NCI-H128 (cell line): ENCODE measurements around the gene TSNAX.
A peak's percentile ranks its signal among the peaks of the same experiment; 100 is the strongest.

Experiments
- DNase-seq: peaks from one replicate; lab custom pipeline; 2025; ENCODE audit not compliant: unreplicated experiment; lab: John Stamatoyannopoulos, UW

Gene TSNAX

DNA sequence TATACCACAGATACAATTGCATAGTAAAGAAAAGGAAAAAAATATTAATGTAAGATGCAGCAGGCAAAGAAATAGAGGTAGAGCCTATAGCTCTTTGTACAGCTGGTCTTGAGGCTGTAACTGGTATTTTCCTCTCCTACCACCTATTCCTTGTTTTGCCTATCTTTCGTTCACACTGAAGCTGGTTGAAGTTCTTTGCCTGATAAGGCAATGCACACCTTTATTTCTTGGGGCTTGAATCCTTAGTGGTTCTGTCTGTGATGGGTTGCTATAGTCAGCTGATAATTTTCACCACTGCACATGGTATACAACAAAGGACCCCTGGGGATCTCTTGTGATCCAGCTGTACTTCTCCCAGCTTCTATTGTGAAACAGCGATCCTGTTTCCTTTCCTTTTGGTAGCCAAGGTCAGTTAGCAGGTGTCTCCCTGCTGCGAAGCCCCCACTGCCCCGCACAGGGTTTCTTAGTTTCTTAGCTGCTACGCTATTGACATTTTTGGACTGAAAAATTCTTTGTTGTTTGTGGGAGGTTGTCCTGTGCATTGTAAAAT lies 9.9 kb upstream of the TSNAX start:
- no peak for DNase-seq

DNA sequence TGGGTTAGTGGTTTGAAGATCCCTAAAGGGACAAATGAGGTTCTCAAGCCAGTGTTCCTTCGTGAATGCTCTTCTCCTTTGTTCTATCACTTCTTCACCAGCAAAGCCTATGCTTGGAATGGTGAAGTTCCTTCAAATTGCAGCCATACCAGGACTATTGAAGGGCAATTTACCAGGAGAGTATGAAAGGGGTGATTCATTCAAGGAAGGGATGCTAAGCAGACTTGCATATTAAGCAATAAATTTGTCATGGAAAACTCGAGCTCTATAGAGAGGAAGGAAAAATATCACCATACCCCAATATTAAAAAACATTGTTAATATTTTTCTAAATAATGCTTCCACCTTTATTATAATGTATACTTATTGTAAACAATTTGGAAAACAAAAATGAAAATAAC lies 9.3 kb upstream of the TSNAX start:
- DNase-seq: no peak

DNA sequence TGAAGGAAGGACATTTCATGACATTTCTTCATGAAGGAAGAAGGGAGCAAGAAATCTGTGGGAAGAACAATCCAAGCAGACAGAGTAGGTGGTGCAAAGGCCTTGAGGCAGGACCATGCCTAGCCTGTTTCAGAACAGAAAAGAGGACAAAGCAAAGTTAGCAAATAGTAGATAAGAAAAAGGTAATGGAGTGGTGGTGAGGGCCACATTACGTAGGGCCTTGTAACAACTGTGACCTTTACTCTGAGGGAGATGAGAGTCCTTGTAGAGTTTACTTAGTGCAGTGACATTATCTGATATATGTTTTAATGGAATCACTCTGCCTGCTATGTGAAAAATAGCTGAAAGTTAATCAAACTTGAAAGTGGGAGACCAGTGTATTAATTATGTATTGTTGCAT lies 6.4 kb upstream of the TSNAX start:
- DNase-seq: no peak

DNA sequence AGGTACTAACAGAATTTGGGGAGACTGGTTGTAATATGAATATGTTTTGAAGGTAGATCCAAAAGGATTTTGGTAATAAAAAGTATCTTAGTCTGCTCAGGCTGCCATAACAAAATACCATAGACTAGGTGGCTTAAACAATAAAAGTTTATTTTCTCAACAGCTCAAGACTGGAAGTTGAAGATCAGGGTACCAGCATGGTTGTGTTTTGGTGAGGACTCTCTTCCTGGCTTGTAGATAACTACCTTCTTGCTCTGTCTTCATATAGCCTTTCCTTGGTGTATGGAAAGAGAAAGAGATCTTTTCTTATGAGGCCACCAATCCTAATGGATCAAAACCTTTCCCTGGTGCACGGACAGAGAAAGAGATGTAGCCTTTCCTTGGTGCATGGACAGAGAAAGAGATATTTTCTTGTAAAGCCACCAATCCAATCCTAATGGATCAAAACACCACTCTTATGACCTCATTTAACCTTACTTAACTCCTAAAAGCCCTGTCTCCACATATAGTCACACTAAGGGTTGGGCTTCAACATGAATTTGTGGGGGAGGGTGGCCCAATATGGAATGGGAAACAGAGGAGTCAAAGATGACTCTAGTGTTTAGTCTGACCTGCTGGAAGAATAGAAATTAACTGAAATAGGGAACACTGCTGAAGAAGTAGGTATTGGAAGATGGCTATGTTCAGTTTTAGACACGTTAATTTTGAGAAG lies 5.4 kb upstream of the TSNAX start:
- no peak for DNase-seq

DNA sequence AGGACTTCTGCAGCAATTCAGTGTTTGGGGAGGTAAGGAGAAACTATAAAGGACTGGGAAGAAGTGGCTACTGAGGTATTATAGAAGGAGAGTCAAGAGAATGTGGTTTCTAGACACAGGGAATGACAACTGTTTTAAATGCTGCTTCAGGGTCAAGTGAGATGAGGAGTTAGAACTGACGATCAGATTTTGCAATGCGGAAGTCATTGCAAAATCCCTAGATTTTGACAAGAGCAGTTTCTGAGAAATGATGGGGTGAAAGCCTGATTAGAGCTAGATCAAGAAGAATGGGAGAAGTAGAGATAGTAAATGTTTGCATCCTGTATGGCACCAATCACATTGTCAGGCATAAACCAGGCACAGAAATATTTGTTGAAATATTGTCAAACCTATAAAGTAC lies 4.7 kb upstream of the TSNAX start:
- no peak for DNase-seq

DNA sequence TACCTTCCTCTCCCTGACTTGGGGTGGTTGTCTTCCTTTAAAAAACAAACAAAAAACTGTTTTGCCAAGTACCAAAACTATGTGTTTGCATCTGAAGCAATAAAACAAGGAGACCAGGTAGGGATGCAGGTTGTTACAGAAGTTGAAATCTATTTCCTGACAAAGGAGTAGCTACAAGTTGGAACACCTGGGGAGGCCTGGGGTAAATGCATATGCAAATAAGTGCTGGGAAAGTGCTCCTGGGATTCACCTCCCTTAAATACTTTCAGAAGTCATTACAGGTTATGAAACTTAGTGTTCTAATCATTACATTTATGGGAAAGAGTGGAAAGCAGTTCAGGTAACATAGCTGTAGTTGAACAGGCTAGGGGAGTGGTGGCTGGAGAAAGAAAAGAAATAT lies 1.9 kb upstream of the TSNAX start:
- no peak for DNase-seq

DNA sequence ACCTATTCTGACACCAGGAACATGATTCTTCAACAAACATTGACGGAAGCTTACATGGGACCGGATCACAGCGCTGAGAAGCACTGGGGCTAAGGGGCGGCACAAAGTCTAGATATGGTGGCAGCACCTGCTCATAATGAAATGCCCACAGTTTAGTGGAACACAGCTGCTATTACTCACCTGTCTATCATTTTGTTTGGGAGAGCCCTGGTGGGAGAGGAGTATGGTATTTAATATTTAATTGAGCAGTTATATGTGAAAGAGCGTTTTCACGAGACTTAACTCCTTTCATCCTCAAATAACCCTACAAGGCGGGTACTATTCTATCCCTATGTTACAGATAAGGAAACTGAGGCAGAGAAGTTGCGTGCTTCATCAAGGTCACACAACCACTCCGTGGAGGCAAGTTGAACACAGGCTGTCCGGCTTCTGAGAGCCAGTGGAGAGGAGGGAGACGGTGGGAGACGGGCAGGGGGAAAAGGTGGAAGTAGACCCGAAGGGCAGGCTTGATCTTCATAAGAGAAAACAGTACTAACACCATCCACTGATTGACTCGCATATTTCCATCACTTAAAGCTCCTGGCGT lies 790 bp upstream of the TSNAX start:
- no peak for DNase-seq

DNA sequence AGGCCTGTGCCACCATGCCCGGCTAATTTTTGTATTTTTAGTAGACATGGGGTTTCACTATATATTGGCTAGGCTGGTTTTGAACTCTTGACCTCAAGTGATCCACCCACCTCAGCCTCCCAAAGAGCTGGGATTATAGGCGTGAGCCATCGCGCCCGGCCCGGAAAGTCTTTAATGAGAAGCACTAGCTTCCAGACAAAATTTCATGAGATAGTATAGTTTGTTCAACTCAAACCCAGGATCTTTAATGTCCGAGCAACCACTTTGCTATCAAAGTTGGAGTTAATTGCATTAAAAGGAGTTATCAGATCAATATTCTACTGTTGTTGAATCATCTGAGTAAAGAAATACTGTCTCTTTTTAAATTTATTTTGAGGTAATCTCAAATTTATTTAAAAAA lies 4.8 kb downstream of the TSNAX start:
- no peak for DNase-seq

DNA sequence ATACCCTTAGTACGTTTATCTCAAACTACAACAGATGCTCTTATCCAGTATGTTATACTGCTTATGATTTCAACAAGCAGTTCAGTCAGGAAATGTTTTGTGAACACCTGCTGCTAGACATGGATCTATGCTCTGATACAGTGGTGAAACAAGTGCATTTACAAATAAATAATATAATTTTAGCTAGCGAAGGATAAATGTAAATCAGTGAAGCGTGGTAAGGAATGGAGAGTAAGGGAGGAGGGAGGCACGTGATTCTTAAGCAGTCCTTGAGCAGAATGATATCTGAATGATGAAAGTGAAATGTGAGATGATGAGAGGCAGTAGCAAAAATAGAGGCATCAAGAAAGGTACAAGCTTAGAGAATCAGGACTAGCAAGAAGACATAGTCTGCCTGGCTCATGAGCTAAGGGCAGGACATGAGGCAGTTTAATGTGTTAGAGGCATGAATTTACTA lies 6.3 kb downstream of the TSNAX start:
- DNase-seq: peak; percentile 29

DNA sequence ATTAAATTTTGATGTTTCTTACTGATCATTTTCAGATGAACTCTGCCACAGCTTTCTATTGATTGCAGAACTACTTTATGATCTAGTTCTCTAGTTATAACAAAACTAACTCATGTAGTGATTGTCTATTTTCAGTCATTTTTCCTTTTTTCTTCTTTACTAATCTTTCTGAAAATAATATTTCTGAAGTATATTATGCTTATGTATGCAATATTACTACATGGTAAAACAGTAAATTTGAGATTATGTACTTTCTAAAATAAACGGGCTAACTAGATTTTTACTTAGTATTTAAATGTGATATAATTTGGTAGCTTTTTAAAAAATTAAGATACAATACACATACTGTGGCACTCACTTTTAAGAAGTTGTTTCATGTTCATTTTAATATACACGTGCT lies 7.6 kb downstream of the TSNAX start:
- DNase-seq: no peak

DNA sequence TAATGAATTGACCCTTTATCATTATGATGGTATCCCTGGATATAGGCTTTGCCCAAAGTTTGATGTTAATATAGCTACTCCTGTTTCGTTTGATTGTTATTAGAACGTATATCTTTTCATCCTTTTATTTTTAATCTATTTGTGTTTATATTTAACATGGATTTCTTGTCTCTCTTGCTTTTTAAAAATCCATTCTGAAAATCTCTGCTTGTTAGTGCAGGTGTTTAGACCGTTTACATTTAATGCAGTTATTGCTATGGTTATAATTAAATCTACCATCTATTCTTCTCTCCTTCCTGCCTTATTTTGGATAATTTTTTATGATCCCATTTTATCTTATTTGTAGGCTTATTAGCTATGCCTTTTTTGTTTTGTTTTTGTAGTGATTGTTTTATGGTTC lies 12.4 kb downstream of the TSNAX start:
- DNase-seq: no peak

DNA sequence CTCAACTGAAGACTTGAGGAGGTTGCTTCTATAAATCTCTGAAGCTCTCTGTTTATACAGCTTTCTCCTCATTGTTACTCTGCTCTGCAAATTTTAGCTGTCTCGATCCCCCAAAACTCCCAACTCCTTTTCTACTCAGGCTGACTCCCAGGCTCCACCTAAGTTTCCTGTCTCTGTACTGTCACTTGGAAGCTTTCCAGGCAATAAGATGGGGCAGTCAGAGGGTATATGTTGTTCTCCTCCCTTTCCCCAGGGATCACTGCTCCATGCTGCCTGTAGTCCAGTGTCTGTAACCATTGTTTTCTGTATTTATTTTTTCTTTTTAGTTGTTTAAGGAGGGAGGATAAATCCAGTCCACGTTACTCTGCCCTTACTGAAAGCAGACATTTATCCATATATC lies 13.4 kb downstream of the TSNAX start:
- DNase-seq: no peak

DNA sequence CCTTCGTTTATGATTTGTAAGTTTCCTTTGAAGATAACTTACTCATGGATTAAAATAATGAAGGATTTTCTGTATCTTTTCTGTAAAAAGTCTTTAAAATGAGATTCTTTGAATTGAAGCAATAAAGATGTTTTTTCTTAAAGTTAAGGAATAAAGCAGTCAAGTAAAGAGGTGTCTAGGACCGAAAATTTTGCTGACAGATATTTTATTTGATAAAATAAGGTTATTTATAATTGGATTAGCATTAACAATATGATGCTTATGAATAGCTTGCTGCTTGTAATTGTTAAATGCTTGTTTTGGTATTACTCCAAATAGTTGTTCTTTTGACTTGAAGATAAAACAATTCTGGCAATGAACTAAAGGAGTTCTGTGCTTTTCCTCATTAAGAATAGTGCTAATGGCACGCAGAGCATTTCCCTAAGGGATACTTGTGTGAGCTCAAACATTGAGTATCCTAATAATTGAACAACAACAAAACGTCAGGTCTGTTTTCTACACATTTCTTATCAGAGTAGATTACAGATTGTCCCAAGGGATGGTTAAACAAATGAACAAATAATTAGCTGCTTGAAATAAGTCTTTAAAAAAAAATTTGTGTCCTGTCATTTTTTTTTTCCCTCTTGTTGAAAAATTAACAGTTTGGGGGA lies 16.6 kb downstream of the TSNAX start:
- DNase-seq: no peak

DNA sequence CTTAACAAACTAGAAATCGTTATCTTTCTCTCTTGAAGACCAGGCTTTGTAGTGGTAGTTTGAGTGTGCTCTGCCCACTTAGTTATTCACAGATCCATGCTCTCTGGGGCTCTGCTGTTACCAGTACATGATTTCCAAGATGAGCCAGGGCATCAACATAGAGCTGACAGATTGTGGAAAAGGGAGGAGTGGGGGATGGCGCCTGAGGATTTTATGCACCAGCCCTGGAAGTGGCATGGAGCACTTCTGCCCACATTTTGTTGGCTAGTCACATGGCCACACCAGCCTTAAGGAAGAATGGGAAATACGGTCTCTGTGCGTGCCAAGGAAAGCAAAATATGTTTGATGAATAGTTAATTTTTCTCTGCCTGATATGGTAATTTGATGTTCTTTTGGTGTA lies 18.2 kb downstream of the TSNAX start:
- no peak for DNase-seq

DNA sequence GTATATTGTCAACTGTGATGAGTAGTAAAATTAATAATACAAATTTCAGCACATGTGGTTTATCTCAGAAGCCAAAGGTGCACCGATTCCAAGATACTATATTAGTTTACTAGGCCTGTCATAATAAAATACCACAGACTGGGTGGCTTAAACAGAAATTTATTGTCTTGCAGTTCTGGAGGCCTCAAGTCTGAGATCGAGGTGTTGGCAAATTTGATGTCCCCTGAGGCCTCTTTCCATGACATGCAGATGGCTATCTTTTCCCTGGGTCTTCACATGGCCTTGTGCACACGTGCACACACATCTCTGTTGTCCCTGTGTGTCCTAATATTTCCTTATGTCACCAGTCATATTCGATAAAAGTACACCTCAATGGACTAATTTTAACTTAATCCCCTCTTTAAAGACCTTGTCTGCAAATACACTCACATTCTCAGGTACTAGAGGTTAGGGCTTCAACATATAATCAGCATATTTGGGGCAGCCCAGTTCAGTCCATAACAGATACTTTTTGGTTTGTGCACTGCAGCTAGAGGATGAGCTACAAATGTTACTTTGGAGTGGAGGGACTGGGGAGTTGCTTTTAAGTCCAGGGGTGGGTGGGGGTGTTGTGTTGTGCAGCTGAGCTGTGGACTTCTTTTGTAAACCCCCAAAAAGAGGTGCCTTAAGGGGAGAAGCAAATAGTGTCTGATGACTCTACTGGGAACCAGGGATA lies 21.4 kb downstream of the TSNAX start:
- no peak for DNase-seq

DNA sequence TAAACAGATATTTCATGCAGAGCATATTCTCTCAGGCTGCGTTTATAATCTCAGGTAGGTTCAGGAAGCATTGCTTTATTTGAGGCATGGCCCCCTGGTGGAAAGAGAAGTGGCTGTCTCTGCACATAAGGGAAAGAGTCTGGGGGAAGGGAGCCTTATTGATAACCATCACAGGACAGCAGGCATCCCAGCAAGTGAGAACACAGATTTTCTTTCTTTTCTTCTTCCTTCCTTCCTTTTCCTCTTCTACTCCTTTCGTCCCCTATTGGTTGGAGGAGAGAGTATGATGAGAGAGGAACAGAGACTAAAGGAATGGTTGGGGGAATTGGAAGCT lies 21.9 kb downstream of the TSNAX start:
- no peak for DNase-seq

DNA sequence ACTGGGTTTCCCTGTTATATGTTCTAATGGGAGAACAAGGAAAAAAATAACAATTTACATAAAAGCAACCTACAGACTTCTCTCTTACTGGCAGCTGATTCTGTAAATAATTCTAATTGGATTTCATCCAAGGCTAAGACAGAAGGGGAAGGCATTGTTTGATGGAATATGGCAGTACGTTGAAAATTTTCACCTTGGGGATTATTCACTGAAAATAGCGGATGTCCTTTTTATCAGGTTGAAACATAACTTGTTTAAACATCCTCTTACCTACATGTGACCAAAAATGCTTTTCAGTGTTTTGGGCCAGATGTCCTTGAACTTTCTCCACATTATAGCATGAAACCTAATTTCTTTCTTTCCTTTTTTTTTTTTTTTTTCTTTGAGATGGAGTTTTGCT lies 24.9 kb downstream of the TSNAX start:
- no peak for DNase-seq

DNA sequence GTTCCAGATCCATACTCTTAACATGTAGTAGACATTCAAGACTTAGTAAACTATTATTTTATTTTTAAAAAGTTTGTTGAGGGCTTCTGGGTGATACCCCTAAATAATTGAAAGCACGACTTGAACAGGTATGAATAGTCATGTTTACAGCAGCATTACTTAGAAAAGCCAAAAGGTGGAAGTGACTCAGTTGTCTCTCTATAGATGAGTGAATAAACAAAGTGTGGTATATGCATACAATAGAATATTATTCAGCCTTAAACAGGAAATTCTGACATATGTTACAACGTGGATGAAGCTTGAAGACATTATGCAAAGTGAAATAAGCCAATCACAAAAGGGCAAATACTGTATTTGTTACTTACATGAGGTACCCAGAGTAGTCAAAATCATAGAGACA lies 26.5 kb downstream of the TSNAX start:
- no peak for DNase-seq

DNA sequence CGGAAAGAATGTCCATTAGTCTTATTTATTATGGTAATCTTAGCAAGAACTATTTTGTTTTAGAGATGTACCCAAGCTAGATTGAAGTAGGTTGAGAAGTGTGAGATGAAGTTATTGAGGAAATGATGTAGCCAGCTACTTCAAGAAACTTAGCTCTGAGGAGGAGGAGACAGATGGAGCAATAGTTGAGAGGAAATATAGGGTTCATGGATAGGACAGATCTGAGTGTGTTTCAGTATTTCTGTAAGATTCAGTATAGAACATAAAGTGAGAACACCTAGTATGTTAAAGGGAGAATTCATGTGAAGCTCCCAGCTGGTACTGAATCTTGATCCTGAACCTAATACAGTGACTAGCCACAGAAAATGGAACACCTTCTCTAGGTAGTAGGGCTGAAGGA lies 28.9 kb downstream of the TSNAX start:
- no peak for DNase-seq

DNA sequence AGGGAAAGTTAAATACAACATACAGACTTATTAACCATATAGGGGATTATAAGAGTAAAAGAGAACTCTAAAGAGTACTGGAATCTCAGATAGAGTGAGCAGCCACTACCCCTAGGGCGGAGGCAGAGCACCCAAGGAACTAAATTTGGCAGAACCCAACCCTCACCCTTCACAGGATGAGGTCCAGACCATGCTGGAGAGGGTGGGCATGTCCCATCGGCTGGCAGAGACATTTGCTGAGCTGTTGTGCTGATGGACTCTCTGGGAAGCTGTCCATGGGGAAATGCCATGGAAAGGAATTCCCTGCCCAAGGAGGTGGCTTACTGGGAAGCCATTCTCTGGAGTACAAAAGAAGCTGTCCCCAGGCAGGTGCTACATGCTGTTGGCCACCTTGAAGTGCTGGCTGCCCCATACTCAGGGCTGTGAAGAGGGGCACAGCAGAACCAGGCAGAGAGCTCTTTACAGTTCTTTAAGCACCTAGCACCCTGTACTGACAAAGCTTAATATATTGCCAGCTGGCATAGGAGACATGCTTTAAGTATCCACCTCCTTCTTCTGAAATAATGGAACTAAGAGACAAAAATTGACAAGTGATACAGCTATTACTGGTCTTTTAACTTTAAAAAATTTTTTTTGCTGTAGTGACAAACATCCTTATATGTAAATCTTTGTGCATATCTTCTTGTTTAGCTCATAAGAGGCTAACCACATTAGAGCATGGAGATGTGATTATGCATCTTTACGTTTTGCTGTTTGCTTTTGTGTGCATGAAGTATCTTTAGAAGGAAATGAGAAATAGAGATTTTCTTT lies 29.6 kb downstream of the TSNAX start:
- no peak for DNase-seq

DNA sequence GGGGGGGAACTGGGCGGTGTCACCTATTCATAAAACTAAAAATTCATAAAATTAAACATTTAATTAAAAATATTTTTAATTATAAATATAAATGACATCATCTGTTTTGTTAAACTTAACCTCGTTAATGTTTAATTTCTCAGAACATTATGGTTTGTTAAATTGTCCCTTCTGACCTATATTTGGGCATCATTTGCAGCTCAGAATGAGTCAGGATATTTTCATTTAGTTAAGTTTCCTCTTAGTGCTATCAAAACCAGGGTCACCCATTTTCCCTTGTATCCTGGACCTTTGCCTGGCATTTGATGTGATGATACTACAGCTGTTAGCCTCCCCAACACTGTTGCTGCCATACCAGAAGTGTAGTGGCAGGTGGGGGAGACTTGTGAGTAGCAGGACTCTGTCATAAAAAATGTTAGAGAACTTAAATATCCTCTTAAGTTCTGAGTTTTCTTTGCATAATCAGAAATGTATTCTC lies 30.3 kb downstream of the TSNAX start:
- no peak for DNase-seq
